ENCODE data around the gene SIPA1L2. TPM values are rescaled to one million over a fixed set of nuclear protein-coding genes. Genes with fewer than 3 reads are reported as not detected.

The SIPA1L2 gene
- total and polyA plus RNA-seq, 5 donors from 2014 or later, result 0.22 TPM; not detected in 4

DNA sequence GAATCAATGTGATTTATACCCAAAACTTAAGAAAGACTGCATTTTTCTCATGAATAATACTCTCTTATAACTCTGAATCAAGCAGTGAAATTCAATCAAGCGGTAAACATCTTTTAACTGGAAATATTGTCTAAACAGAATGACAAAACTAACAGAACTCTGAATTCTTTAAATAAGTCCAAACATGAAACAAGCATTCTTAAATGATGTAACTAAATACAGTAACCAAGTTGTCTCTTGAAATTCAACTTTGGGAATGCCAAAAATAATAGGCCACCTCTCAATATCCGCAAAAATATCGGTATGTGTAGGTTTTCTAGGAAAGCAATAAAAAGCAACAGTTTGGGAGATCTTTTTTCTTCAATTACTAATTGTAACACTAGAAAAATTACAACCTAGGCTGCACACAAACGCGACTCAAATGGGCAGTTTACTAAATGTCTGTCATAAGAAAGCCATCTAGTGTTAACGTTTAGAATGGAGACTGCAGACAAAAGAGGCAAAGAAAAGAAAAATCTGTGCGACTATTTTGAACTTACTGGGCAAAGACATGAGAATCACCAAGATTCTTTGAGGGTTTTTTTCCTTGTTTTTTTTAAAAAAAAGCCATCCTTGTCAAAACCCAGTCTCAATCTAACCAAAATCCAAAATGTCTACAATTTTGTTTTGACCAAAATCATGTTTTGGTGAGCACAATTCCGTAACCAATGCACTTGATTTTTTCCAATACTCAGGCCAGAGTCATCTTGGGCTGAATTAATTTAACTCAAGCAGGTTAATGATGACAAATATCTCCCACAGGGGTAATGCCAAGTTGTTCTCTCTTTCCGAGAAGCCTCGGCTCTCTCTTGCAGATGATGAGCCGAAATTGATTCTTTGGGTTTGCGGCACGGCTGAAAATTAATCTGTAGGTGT is 1.3 kb downstream of the SIPA1L2 start:
- Histone ChIP-seq H3K9me3 (ENCODE audit: control insufficient read depth in 2 of 2, low read length in 2 of 2) (no peaks in the 10 kb centered on the region), H3K4me1 (ENCODE audit: control insufficient read depth, insufficient read depth, low read length, poor library complexity, severe bottlenecking) (peaks cover 16% of the 10 kb centered on the region), H3K27ac (ENCODE audit: insufficient read depth, low read length, poor library complexity, severe bottlenecking) (no peak overlapping the region), H3K36me3 (ENCODE audit: control insufficient read depth, insufficient read depth, low read length) (no peaks in the 10 kb centered on the region), H3K4me3 (ENCODE audit: low read depth, low read length) (no peak overlapping the region), H3K27me3 (ENCODE audit: control insufficient read depth, insufficient read depth, low read length) (peaks cover 27% of the 10 kb centered on the region)
- Mint-ChIP-seq H3K27ac (no peak overlapping the region), H3K36me3 (no peaks in the 10 kb centered on the region), H3K27me3 (peaks cover 71% of the 10 kb centered on the region), H3K4me3 (peak overlapping the region; percentile 77 to 85 (median 84)), H3K4me1 (peaks cover 5 to 14% (median 11%) of the 10 kb centered on the region in 4 donors), H3K9me3 (peaks cover 0 to 6% (median 0%) of the 10 kb centered on the region in 7 donors)
- DNase-seq (peak in 1 of 3 donors; percentile 17), ATAC-seq (ENCODE audit: low read depth in 2 of 2) (no peak)

- H3K4me3 Mint-ChIP-seq, result peak overlapping the region in 2 of 4 donors; percentile 5 to 13
- Histone ChIP-seq H3K27ac (ENCODE audit: insufficient read depth, low read length, poor library complexity, severe bottlenecking) (no peak overlapping the region), H3K36me3 (ENCODE audit: control insufficient read depth, insufficient read depth, low read length) (no peaks in the 10 kb centered on the region), H3K9me3 (ENCODE audit: control insufficient read depth in 2 of 2, low read length in 2 of 2) (no peaks in the 10 kb centered on the region), H3K4me3 (ENCODE audit: low read depth, low read length) (no peak overlapping the region), H3K4me1 (ENCODE audit: control insufficient read depth, insufficient read depth, low read length, poor library complexity, severe bottlenecking) (peaks cover 16% of the 10 kb centered on the region), H3K27me3 (ENCODE audit: control insufficient read depth, insufficient read depth, low read length) (peaks cover 26% of the 10 kb centered on the region)
- ATAC-seq (ENCODE audit: low read depth in 2 of 2), result peak; percentile 20 to 33
- peaks cover 73% of the 10 kb centered on the region for H3K27me3 Mint-ChIP-seq
- H3K36me3 Mint-ChIP-seq, result no peaks in the 10 kb centered on the region
- no peak overlapping the region for H3K27ac Mint-ChIP-seq
- H3K9me3 Mint-ChIP-seq, result peaks cover 0 to 6% (median 0%) of the 10 kb centered on the region in 7 donors
- H3K4me1 Mint-ChIP-seq, result peaks cover 5 to 14% (median 11%) of the 10 kb centered on the region in 4 donors
- DNase-seq, result peak in 2 of 3 donors; percentile 24 to 59
Measured at GRCh38 chr1:232627645-232628334, 2.1 kb downstream of the SIPA1L2 start.

- H3K36me3 Mint-ChIP-seq, result no peaks in the 10 kb centered on the region
- H3K27ac Mint-ChIP-seq, result no peak overlapping the region
- peaks cover 69% of the 10 kb centered on the region for H3K27me3 Mint-ChIP-seq
- H3K4me1 ChIP-seq (ENCODE audit: control insufficient read depth, insufficient read depth, low read length, poor library complexity, severe bottlenecking), result peaks cover 16% of the 10 kb centered on the region
- H3K9me3 Mint-ChIP-seq, result peaks cover 0 to 6% (median 0%) of the 10 kb centered on the region in 7 donors
- H3K4me1 Mint-ChIP-seq, result peaks cover 5 to 14% (median 11%) of the 10 kb centered on the region in 4 donors
- ATAC-seq (ENCODE audit: low read depth in 2 of 2) (no peak), DNase-seq (no peak)
- peaks cover 24% of the 10 kb centered on the region for H3K27me3 ChIP-seq (ENCODE audit: control insufficient read depth, insufficient read depth, low read length)
- H3K9me3 ChIP-seq (ENCODE audit: control insufficient read depth in 2 of 2, low read length in 2 of 2), result no peaks in the 10 kb centered on the region
- H3K27ac ChIP-seq (ENCODE audit: insufficient read depth, low read length, poor library complexity, severe bottlenecking), result no peak overlapping the region
- no peak overlapping the region for H3K4me3 Mint-ChIP-seq
- no peak overlapping the region for H3K4me3 ChIP-seq (ENCODE audit: low read depth, low read length)
- H3K36me3 ChIP-seq (ENCODE audit: control insufficient read depth, insufficient read depth, low read length), result no peaks in the 10 kb centered on the region
Measured at GRCh38 chr1:232627171-232627570, 2.8 kb downstream of the SIPA1L2 start.

DNA sequence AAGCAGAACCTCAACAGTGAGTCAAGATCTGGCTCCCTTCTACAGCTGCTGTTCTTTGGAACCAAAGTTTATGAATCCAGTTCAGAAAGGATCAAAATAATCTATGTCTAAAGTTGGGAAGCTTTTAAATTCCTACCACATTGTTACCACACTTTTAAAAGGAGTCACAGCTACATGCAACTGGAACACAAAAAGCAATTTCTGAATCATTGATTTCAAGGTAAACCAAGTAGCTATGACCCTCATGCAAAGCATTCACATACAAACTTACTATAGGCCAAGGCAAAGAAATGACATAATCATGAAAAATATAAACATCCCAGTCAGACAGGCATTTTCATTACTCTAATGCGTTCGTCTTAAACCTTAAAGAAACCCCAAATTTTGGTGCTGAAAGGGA is 3.5 kb downstream of the SIPA1L2 start:
- Mint-ChIP-seq H3K4me3 (no peak overlapping the region), H3K27me3 (peaks cover 62% of the 10 kb centered on the region), H3K4me1 (peaks cover 5 to 14% (median 11%) of the 10 kb centered on the region in 4 donors), H3K9me3 (peaks cover 0 to 6% (median 0%) of the 10 kb centered on the region in 7 donors), H3K36me3 (no peaks in the 10 kb centered on the region), H3K27ac (no peak overlapping the region)
- H3K36me3 ChIP-seq (ENCODE audit: control insufficient read depth, insufficient read depth, low read length), result no peaks in the 10 kb centered on the region
- H3K4me3 ChIP-seq (ENCODE audit: low read depth, low read length), result no peak overlapping the region
- H3K27ac ChIP-seq (ENCODE audit: insufficient read depth, low read length, poor library complexity, severe bottlenecking), result no peak overlapping the region
- no peaks in the 10 kb centered on the region for H3K9me3 ChIP-seq (ENCODE audit: control insufficient read depth in 2 of 2, low read length in 2 of 2)
- H3K4me1 ChIP-seq (ENCODE audit: control insufficient read depth, insufficient read depth, low read length, poor library complexity, severe bottlenecking), result peaks cover 16% of the 10 kb centered on the region
- DNase-seq (no peak), ATAC-seq (ENCODE audit: low read depth in 2 of 2) (no peak)
- H3K27me3 ChIP-seq (ENCODE audit: control insufficient read depth, insufficient read depth, low read length), result peaks cover 21% of the 10 kb centered on the region

DNA sequence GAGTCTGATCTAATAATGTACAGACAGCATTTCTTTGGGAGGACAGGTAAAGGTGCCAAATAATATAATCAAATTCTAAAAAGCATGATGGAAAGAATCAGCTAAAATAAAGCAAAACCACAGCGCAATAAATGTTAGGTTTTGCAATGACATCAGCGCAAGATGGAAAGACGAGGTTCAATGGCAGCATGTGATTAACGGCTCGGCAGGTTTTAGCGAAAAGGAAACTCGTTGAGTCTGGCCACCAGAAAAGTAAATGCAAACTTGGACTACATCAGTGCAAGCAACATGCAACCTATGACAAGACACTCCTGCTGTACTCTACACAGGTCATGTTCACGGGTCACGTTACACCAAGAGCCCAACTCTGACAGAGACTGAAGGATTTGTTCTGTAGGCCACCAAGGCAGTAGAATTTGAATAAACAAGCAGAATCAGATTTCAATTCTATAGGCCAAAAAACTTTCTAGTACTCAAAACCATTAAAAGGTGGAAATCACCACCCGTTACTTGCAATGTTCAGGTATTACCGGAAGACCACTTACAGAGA is 4.5 kb downstream of the SIPA1L2 start:
- peaks cover 21% of the 10 kb centered on the region for H3K27me3 ChIP-seq (ENCODE audit: control insufficient read depth, insufficient read depth, low read length)
- H3K4me1 ChIP-seq (ENCODE audit: control insufficient read depth, insufficient read depth, low read length, poor library complexity, severe bottlenecking), result peaks cover 11% of the 10 kb centered on the region
- DNase-seq (no peak), ATAC-seq (ENCODE audit: low read depth in 2 of 2) (no peak)
- H3K4me1 Mint-ChIP-seq, result peaks cover 5 to 9% (median 7%) of the 10 kb centered on the region in 4 donors
- H3K9me3 ChIP-seq (ENCODE audit: control insufficient read depth in 2 of 2, low read length in 2 of 2), result no peaks in the 10 kb centered on the region
- no peak overlapping the region for H3K27ac ChIP-seq (ENCODE audit: insufficient read depth, low read length, poor library complexity, severe bottlenecking)
- no peaks in the 10 kb centered on the region for H3K36me3 ChIP-seq (ENCODE audit: control insufficient read depth, insufficient read depth, low read length)
- H3K4me3 ChIP-seq (ENCODE audit: low read depth, low read length), result no peak overlapping the region
- H3K27ac Mint-ChIP-seq, result no peak overlapping the region
- no peak overlapping the region for H3K4me3 Mint-ChIP-seq
- H3K36me3 Mint-ChIP-seq, result no peaks in the 10 kb centered on the region
- peaks cover 0 to 2% (median 0%) of the 10 kb centered on the region in 7 donors for H3K9me3 Mint-ChIP-seq
- peaks cover 52% of the 10 kb centered on the region for H3K27me3 Mint-ChIP-seq

- H3K27ac ChIP-seq (ENCODE audit: insufficient read depth, low read length, poor library complexity, severe bottlenecking), result no peak overlapping the region
- Mint-ChIP-seq H3K4me1 (peaks cover 5 to 9% (median 7%) of the 10 kb centered on the region in 4 donors), H3K9me3 (peaks cover 0 to 2% (median 0%) of the 10 kb centered on the region in 7 donors), H3K36me3 (no peaks in the 10 kb centered on the region), H3K27me3 (peaks cover 52% of the 10 kb centered on the region), H3K27ac (no peak overlapping the region), H3K4me3 (no peak overlapping the region)
- H3K9me3 ChIP-seq (ENCODE audit: control insufficient read depth in 2 of 2, low read length in 2 of 2), result no peaks in the 10 kb centered on the region
- H3K27me3 ChIP-seq (ENCODE audit: control insufficient read depth, insufficient read depth, low read length), result peaks cover 22% of the 10 kb centered on the region
- no peaks in the 10 kb centered on the region for H3K36me3 ChIP-seq (ENCODE audit: control insufficient read depth, insufficient read depth, low read length)
- no peak for ATAC-seq (ENCODE audit: low read depth in 2 of 2)
- no peak overlapping the region for H3K4me3 ChIP-seq (ENCODE audit: low read depth, low read length)
- no peak for DNase-seq
- peaks cover 8% of the 10 kb centered on the region for H3K4me1 ChIP-seq (ENCODE audit: control insufficient read depth, insufficient read depth, low read length, poor library complexity, severe bottlenecking)
Measured at GRCh38 chr1:232624546-232625281, 5.2 kb downstream of the SIPA1L2 start.

GRCh38 chr1:232622981-232623380 is 7.0 kb downstream of the SIPA1L2 start:
- no peak overlapping the region for H3K27ac ChIP-seq (ENCODE audit: insufficient read depth, low read length, poor library complexity, severe bottlenecking)
- Mint-ChIP-seq H3K27me3 (peaks cover 37% of the 10 kb centered on the region), H3K4me1 (peaks cover 0 to 4% (median 2%) of the 10 kb centered on the region in 4 donors), H3K9me3 (peaks cover 0 to 2% (median 0%) of the 10 kb centered on the region in 7 donors), H3K36me3 (no peaks in the 10 kb centered on the region), H3K4me3 (no peak overlapping the region), H3K27ac (no peak overlapping the region)
- H3K36me3 ChIP-seq (ENCODE audit: control insufficient read depth, insufficient read depth, low read length), result no peaks in the 10 kb centered on the region
- ATAC-seq (ENCODE audit: low read depth in 2 of 2), result no peak
- H3K4me1 ChIP-seq (ENCODE audit: control insufficient read depth, insufficient read depth, low read length, poor library complexity, severe bottlenecking), result no peaks in the 10 kb centered on the region
- DNase-seq, result no peak
- H3K4me3 ChIP-seq (ENCODE audit: low read depth, low read length), result no peak overlapping the region
- H3K9me3 ChIP-seq (ENCODE audit: control insufficient read depth in 2 of 2, low read length in 2 of 2), result no peaks in the 10 kb centered on the region
- peaks cover 12% of the 10 kb centered on the region for H3K27me3 ChIP-seq (ENCODE audit: control insufficient read depth, insufficient read depth, low read length)
